WI38 (cell line): ENCODE data around the gene FKBP14.
"Not testable (repeated sequence)": the region's sequence is repeated elsewhere in the genome, so short reads cannot be mapped to it uniquely, and the experiment has no call there.

ENCODE experiments used
- H3K4me3 ChIP-seq: 2 replicates; pipeline ENCODE4 v1.5.1; 2011; ENCODE audit warnings: low read depth, mild to moderate bottlenecking, control low read depth, low read length
- CTCF ChIP-seq: IDR thresholded peaks from 2 replicates; pipeline ENCODE4 v1.5.1; 2012; ENCODE audit warnings: low read depth, mild to moderate bottlenecking, control low read depth, low read length

The FKBP14 gene

GRCh38 chr7:30066687-30067086 lies 40.2 kb upstream of the FKBP14 start:
- TF ChIP-seq CTCF: no peak
- no peak overlapping the region for H3K4me3 ChIP-seq

GRCh38 chr7:30065746-30066145 lies 39.2 kb upstream of the FKBP14 start:
- no peak for TF ChIP-seq CTCF
- H3K4me3 ChIP-seq: no peak overlapping the region

- TF ChIP-seq CTCF: peak; percentile 42; the same call in 1 of the 2 replicates
- no peak overlapping the region for H3K4me3 ChIP-seq
Measured at GRCh38 chr7:30062587-30062986, 36.1 kb upstream of the FKBP14 start.

- TF ChIP-seq CTCF: peak; percentile 32; the same call in 1 of the 2 replicates
- H3K4me3 ChIP-seq: not testable (repeated sequence)
Measured at GRCh38 chr7:30061786-30062185, 35.3 kb upstream of the FKBP14 start.

DNA sequence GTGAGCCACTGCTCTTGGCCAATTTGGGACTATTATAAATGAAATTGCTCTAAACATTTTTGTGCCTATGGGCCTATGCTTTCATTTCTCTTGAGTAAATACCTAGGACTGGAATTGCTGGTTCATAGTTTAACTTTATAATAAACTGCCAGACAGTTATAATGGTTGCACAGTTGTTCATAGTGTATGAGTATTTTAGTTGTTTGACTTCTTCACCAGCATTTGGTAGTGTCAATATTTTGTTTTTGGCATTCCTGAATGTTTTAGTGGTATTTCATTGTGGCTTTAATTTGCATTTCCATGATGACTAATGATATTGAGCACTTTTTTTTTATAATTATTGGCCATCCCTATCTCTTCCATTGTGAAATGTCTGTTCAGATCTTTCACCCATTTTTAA lies 31.2 kb upstream of the FKBP14 start:
- no peak for TF ChIP-seq CTCF
- H3K4me3 ChIP-seq: no peak overlapping the region

GRCh38 chr7:30053068-30053467 lies 26.6 kb upstream of the FKBP14 start:
- TF ChIP-seq CTCF: no peak
- no peak overlapping the region for H3K4me3 ChIP-seq

DNA sequence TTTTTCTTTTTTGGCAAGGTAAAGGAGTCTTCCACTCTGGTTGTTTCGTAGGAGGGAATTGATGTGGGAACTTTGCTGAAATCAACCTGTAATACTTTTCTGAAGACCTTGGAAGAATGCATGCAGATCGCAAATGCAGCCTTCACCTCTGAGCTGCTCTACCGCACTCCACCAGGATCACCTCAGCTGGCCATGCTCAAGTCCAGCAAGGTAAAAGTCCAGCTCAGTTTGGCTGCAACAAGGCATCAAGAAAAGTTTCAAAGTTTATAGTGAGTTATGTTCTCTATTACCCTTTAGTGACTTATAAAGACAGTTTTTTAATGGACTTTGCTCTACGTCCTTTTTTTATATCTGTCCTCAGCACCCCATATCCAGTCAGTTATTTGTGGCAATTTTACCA lies 22.7 kb upstream of the FKBP14 start:
- no peak for TF ChIP-seq CTCF
- H3K4me3 ChIP-seq: no peak overlapping the region
